ENCODE results near the gene KIF21A.
"Not testable (repeated sequence)": the region's sequence is repeated elsewhere in the genome, so short reads cannot be mapped to it uniquely, and the experiment has no call there.

KIF21A gene

DNA sequence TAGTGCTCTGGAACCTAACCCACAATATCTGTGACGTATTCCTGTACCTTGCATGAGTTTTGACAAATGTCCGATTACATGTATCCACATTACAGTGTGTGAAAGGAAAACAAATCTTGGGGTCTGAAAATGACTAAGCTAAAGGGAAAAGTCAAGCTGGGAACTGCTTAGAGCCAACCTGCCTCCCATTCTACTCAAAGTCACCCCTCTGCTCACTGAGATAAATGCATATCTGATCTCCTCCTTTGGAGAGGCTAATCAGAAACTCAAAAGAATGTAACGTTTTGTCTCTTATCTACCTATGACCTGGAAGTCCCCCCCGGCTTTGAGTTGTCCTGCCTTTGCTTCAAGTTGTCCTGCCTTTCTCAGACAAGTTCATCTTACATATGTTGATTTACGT, 34.0 kb upstream of the KIF21A start:
- Histone ChIP-seq H3K4ac (ENCODE audit: low read length) (no peak overlapping the region), H3K14ac (ENCODE audit: low read length) (no peak overlapping the region), H2BK120ac (ENCODE audit: low read depth, low read length) (no peak overlapping the region), H3K4me3 (ENCODE audit: low read length in 2 of 2) (no peak overlapping the region), H4K8ac (ENCODE audit: low read depth, low read length) (no peak overlapping the region), H3K4me2 (ENCODE audit: insufficient read depth, low read length, poor library complexity, severe bottlenecking) (no peak overlapping the region), H3K4me1 (ENCODE audit: control insufficient read depth in 2 of 2, insufficient read depth in 1 of 2, low read depth in 1 of 2, low read length in 2 of 2) (no peaks in the 10 kb centered on the region), H3K18ac (ENCODE audit: low read length) (no peak overlapping the region), H2AFZ (ENCODE audit: low read length) (no peak overlapping the region), H2AK5ac (ENCODE audit: low read depth, low read length) (no peak overlapping the region), H3K79me1 (ENCODE audit: low read depth, low read length) (no peaks in the 10 kb centered on the region), H3K27ac (replicated peaks; ENCODE audit: low read length) (no peak overlapping the region), H3K23ac (ENCODE audit: low read depth, low read length, poor library complexity) (no peak overlapping the region), H3K9me3 (replicated peaks in 1 of 2; ENCODE audit: control insufficient read depth in 2 of 2, insufficient read depth in 1 of 2, low read depth in 1 of 2, low read length in 2 of 2) (peaks cover 1 to 5% of the 10 kb centered on the region in 2 donors), H2BK5ac (ENCODE audit: low read length) (no peak overlapping the region), H2BK15ac (ENCODE audit: low read length) (no peak overlapping the region), H4K91ac (ENCODE audit: low read depth, low read length, poor library complexity) (no peak overlapping the region), H3K9ac (ENCODE audit: low read depth, low read length, poor library complexity) (no peak overlapping the region), H3K27me3 (ENCODE audit: control insufficient read depth in 3 of 3, insufficient read depth in 3 of 3, low read depth in 1 of 3, low read length in 3 of 3) (no peaks in the 10 kb centered on the region), H2BK12ac (ENCODE audit: low read length) (no peak overlapping the region), H3K36me3 (replicated peaks in 1 of 2; ENCODE audit: control insufficient read depth in 2 of 2, insufficient read depth in 2 of 2, low read length in 2 of 2) (no peaks in the 10 kb centered on the region)
- WGBS, 2 donors (ENCODE audit: extremely low coverage in 2 of 2, insufficient read length in 2 of 2, insufficient replicate concordance in 1 of 2), result no CpG with 5 or more reads among the region's 5 CpGs
- DNase-seq (ENCODE audit: low spot score), result no peak

DNA sequence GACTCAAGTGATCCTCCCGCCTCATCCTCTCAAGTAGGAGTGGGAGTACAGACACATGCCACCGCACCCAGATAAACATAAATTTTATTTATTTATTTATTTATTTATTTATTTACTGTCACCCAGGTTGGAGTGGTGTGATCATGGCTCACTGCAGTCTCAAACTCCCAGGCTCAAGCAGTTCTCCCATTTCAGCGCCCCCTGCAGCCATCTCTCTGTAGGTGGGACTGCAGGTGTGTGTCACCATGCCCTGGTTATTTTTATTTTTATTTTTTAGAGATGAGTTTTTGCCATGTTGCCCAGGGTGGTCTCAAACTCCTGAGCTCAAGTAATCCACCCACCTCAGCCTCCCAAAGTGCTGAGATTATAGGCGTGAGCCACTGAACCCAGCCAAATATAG, 33.2 kb upstream of the KIF21A start:
- no peak overlapping the region for H3K9ac ChIP-seq (ENCODE audit: low read depth, low read length, poor library complexity)
- H3K27me3 ChIP-seq (ENCODE audit: control insufficient read depth in 3 of 3, insufficient read depth in 3 of 3, low read depth in 1 of 3, low read length in 3 of 3), result no peaks in the 10 kb centered on the region
- H3K36me3 ChIP-seq (replicated peaks in 1 of 2; ENCODE audit: control insufficient read depth in 2 of 2, insufficient read depth in 2 of 2, low read length in 2 of 2), result no peaks in the 10 kb centered on the region
- H3K18ac ChIP-seq (ENCODE audit: low read length), result no peak overlapping the region
- no peak overlapping the region for H3K4me2 ChIP-seq (ENCODE audit: insufficient read depth, low read length, poor library complexity, severe bottlenecking)
- no CpG with 5 or more reads among the region's 4 CpGs for WGBS, 2 donors (ENCODE audit: extremely low coverage in 2 of 2, insufficient read length in 2 of 2, insufficient replicate concordance in 1 of 2)
- H3K79me1 ChIP-seq (ENCODE audit: low read depth, low read length), result no peaks in the 10 kb centered on the region
- H3K14ac ChIP-seq (ENCODE audit: low read length), result no peak overlapping the region
- DNase-seq (ENCODE audit: low spot score), result no peak
- H3K4me3 ChIP-seq (ENCODE audit: low read length in 2 of 2), result no peak overlapping the region
- H3K9me3 ChIP-seq (replicated peaks in 1 of 2; ENCODE audit: control insufficient read depth in 2 of 2, insufficient read depth in 1 of 2, low read depth in 1 of 2, low read length in 2 of 2), result peaks cover 1 to 5% of the 10 kb centered on the region in 2 donors
- H2BK12ac ChIP-seq (ENCODE audit: low read length), result no peak overlapping the region
- no peak overlapping the region for H2BK5ac ChIP-seq (ENCODE audit: low read length)
- no peak overlapping the region for H4K91ac ChIP-seq (ENCODE audit: low read depth, low read length, poor library complexity)
- no peaks in the 10 kb centered on the region for H3K4me1 ChIP-seq (ENCODE audit: control insufficient read depth in 2 of 2, insufficient read depth in 1 of 2, low read depth in 1 of 2, low read length in 2 of 2)
- H4K8ac ChIP-seq (ENCODE audit: low read depth, low read length), result no peak overlapping the region
- no peak overlapping the region for H3K23ac ChIP-seq (ENCODE audit: low read depth, low read length, poor library complexity)
- no peak overlapping the region for H3K27ac ChIP-seq (replicated peaks; ENCODE audit: low read length)
- H2AFZ ChIP-seq (ENCODE audit: low read length), result no peak overlapping the region
- no peak overlapping the region for H3K4ac ChIP-seq (ENCODE audit: low read length)
- H2BK15ac ChIP-seq (ENCODE audit: low read length), result no peak overlapping the region
- no peak overlapping the region for H2BK120ac ChIP-seq (ENCODE audit: low read depth, low read length)
- no peak overlapping the region for H2AK5ac ChIP-seq (ENCODE audit: low read depth, low read length)

DNA sequence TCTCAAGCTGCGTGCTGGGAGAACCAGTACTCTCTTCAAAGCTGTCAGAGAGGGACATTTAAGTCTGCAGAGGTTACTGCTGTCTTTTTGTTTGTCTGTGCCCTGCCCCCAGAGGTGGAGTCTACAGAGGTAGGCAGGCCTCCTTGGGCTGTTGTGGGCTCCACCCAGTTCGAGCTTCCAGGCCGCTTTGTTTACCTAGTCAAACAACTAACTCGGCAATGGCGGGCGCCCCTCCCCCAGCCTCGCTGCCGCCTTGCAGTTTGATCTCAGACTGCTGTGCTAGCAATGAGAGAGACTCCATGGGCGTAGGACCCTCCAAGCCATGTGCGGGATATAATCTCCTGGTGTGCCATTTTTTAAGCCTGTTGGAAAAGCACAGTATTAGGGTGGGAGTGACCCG, 32.2 kb upstream of the KIF21A start:
- H2BK120ac ChIP-seq (ENCODE audit: low read depth, low read length); H3K4ac ChIP-seq (ENCODE audit: low read length); H3K4me1 ChIP-seq (ENCODE audit: control insufficient read depth in 2 of 2, insufficient read depth in 1 of 2, low read depth in 1 of 2, low read length in 2 of 2); H3K23ac ChIP-seq (ENCODE audit: low read depth, low read length, poor library complexity); H3K14ac ChIP-seq (ENCODE audit: low read length); H2BK15ac ChIP-seq (ENCODE audit: low read length); H3K9me3 ChIP-seq (replicated peaks in 1 of 2; ENCODE audit: control insufficient read depth in 2 of 2, insufficient read depth in 1 of 2, low read depth in 1 of 2, low read length in 2 of 2); H4K91ac ChIP-seq (ENCODE audit: low read depth, low read length, poor library complexity); H3K27me3 ChIP-seq (ENCODE audit: control insufficient read depth in 3 of 3, insufficient read depth in 3 of 3, low read depth in 1 of 3, low read length in 3 of 3); H3K79me1 ChIP-seq (ENCODE audit: low read depth, low read length); H3K27ac ChIP-seq (replicated peaks; ENCODE audit: low read length); H3K18ac ChIP-seq (ENCODE audit: low read length); DNase-seq (ENCODE audit: low spot score); H2BK5ac ChIP-seq (ENCODE audit: low read length); H3K4me2 ChIP-seq (ENCODE audit: insufficient read depth, low read length, poor library complexity, severe bottlenecking); H3K9ac ChIP-seq (ENCODE audit: low read depth, low read length, poor library complexity); H4K8ac ChIP-seq (ENCODE audit: low read depth, low read length); H3K36me3 ChIP-seq (replicated peaks in 1 of 2; ENCODE audit: control insufficient read depth in 2 of 2, insufficient read depth in 2 of 2, low read length in 2 of 2); H3K4me3 ChIP-seq (ENCODE audit: low read length in 2 of 2); H2AFZ ChIP-seq (ENCODE audit: low read length); H2BK12ac ChIP-seq (ENCODE audit: low read length); H2AK5ac ChIP-seq (ENCODE audit: low read depth, low read length): not testable (repeated sequence)
- WGBS, 2 donors (ENCODE audit: extremely low coverage in 2 of 2, insufficient read length in 2 of 2, insufficient replicate concordance in 1 of 2), result no CpG with 5 or more reads among the region's 11 CpGs

DNA sequence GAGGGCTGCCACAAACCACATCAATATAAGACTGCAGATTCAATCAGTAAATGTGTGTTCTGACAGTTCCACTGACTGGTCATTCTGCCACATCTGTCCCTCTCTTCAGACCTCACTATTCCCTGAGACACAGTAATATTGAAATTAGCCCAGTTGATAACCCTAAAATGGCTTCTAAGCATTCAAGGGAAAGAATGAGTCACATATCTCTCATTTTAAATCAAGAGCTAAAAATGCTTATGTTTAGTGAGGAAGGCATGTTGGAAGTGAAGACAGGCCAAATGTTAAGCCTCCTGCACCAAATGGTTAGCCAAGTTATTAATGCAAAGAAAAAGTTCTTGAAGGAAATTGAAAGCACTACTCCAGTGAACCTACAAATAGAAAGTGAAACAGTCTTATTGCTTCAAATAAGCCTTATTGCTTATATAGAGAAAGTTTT, 24.5 kb upstream of the KIF21A start:
- Histone ChIP-seq H3K27me3 (ENCODE audit: control insufficient read depth in 3 of 3, insufficient read depth in 3 of 3, low read depth in 1 of 3, low read length in 3 of 3) (no peaks in the 10 kb centered on the region), H3K4me3 (ENCODE audit: low read length in 2 of 2) (no peak overlapping the region), H3K36me3 (replicated peaks in 1 of 2; ENCODE audit: control insufficient read depth in 2 of 2, insufficient read depth in 2 of 2, low read length in 2 of 2) (no peaks in the 10 kb centered on the region), H3K4me2 (ENCODE audit: insufficient read depth, low read length, poor library complexity, severe bottlenecking) (no peak overlapping the region), H3K9ac (ENCODE audit: low read depth, low read length, poor library complexity) (no peak overlapping the region), H3K9me3 (replicated peaks in 1 of 2; ENCODE audit: control insufficient read depth in 2 of 2, insufficient read depth in 1 of 2, low read depth in 1 of 2, low read length in 2 of 2) (peaks cover 0 to 2% of the 10 kb centered on the region in 2 donors), H2BK120ac (ENCODE audit: low read depth, low read length) (no peak overlapping the region), H4K8ac (ENCODE audit: low read depth, low read length) (no peak overlapping the region), H2BK15ac (ENCODE audit: low read length) (no peak overlapping the region), H2BK12ac (ENCODE audit: low read length) (no peak overlapping the region), H3K27ac (replicated peaks; ENCODE audit: low read length) (no peak overlapping the region), H2AK5ac (ENCODE audit: low read depth, low read length) (no peak overlapping the region), H3K23ac (ENCODE audit: low read depth, low read length, poor library complexity) (no peak overlapping the region), H3K4me1 (ENCODE audit: control insufficient read depth in 2 of 2, insufficient read depth in 1 of 2, low read depth in 1 of 2, low read length in 2 of 2) (no peaks in the 10 kb centered on the region), H3K14ac (ENCODE audit: low read length) (no peak overlapping the region), H3K4ac (ENCODE audit: low read length) (no peak overlapping the region), H3K18ac (ENCODE audit: low read length) (no peak overlapping the region), H4K91ac (ENCODE audit: low read depth, low read length, poor library complexity) (no peak overlapping the region), H2BK5ac (ENCODE audit: low read length) (no peak overlapping the region), H2AFZ (ENCODE audit: low read length) (no peak overlapping the region), H3K79me1 (ENCODE audit: low read depth, low read length) (no peaks in the 10 kb centered on the region)
- no peak for DNase-seq (ENCODE audit: low spot score)
